GM18502 (cell line): Measurements from ENCODE around the gene ABCA3.

ENCODE experiments used
- ATAC-seq: cut with Tn5 transposase; IDR thresholded peaks from one replicate; pipeline ENCODE4 v1.9.1; 2021; ENCODE audit warnings: mild to moderate bottlenecking; ENCODE audit not compliant: unreplicated experiment, poor library complexity

Gene ABCA3

DNA sequence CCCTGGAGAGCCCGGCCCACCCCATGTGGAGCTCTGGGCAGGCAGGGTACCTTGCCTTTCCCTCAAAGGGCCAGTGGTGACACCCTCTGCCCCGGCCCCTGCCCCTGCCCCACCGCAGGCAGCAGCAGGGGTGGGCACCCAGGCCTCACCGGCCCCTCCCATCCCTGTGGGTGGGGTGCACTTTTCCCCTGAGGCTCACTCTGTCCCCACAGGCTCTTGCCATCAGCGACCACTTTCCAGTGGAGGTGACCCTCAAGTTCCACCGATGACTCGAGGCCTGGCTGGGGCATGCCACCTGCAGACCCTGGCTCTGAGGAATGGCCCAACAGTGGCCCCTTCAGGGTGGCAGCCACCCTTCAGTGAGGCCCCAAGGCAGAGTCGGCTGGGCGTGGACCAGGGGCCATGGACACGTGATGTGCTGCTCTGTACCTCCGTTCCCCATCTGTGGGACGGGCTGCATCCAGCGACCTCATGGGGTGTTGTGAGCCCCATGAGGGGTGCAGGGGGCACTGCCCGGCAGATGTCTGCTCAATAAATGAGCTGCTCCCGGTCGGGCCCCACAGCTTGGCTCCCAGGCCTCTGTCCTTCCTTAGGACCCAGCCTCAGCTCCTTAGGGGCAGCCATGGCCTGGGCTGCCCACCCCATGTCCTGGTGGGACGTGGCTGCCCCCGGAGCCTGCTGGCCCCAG lies 102.2 kb downstream of the ABCA3 start:
- no peak for ATAC-seq

- no peak for ATAC-seq
Measured at GRCh38 chr16:2237493-2238149, 102.9 kb downstream of the ABCA3 start.

DNA sequence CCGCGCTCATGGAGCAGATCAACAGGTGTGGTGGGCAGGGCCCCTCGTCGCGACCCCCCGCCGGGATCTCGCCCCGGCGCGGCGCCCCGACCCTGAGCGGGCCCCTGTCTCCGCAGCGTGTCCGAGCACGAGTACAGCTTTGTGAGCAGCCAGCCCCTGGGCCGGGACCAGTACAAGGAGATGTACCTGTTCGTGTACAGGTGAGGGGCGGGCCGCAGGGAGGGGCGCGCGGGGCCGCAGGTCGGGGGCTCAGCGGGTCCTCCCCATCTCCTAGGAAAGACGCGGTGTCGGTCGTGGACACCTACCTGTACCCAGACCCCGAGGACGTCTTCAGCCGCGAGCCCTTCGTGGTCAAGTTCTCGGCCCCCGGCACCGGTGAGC lies 103.4 kb downstream of the ABCA3 start:
- ATAC-seq: no peak

DNA sequence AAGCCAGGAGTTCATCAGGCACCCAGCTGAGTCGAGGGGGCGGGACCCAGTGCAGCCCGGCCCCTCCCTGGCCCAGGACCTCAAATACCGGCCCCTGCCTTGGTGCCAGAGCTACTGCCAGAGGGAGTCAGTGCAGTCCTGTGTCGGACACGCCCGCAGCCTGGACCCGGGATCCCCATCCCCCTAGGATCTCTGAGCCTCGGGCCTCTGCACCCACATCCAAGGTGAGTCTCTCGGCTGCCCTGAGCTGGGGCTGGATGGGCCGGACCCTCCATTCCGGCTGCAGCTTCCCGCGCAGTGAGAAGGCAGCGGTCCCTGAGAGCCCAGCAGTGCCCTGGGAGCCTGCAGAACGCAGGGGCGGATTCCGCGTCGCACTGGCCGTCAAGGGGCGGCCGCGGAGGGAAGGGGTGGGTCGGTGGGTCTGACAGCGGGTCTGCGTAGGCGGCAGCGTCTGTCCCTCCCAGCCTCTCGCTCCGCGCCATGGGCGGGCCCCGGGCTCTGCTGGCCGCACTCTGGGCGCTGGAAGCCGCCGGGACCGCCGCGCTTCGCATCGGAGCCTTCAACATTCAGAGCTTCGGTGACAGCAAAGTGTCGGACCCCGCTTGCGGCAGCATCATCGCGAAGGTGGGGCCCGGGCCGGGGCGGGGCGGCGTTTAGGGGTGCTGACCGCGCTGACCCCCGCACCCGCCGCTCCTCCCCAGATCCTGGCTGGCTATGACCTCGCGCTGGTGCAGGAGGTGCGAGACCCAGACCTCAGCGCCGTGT lies 104.0 kb downstream of the ABCA3 start, which contains the start of gene DNASE1L2:
DNASE1L2 (plus strand) TSS at position 108 of the 765 bp plus-strand sequence; CDS start at position 481, 373 bp downstream.
- ATAC-seq: no peak

DNA sequence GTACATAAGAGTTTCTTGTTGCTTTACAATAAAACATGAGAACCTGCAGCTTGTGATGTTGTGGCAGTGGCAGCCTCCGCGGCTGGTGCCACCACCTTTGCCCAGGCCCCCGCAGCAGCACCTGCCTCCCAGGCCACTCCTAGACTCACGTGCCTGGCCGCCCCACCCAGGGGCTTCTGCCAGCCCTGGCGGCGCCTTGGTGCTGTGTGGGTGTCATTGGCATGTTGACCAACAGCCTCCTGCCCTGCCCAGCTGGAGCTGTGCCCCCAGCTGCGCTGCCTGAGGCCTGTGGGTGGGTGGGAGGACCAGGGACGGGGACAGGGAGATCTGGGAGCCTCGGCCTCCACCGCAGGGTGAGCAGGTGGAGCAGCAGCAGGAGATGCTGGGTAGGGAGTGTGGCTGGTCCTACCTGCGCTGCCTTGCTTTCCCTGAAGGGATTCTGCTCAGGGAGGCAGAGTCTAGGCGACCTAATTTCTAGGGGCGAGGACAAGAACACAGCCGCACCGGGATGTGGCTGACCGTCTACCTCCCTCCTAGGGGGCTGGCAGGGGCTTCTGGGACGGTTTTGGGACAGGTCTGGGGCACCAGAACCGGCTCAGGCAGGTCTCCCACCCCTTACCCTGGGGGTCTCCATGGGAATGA lies 104.7 kb downstream of the ABCA3 start:
- ATAC-seq: no peak

- no peak for ATAC-seq
Measured at GRCh38 chr16:2235234-2235651, 105.3 kb downstream of the ABCA3 start.

- no peak for ATAC-seq
Measured at GRCh38 chr16:2234813-2235170, 105.7 kb downstream of the ABCA3 start.

DNA sequence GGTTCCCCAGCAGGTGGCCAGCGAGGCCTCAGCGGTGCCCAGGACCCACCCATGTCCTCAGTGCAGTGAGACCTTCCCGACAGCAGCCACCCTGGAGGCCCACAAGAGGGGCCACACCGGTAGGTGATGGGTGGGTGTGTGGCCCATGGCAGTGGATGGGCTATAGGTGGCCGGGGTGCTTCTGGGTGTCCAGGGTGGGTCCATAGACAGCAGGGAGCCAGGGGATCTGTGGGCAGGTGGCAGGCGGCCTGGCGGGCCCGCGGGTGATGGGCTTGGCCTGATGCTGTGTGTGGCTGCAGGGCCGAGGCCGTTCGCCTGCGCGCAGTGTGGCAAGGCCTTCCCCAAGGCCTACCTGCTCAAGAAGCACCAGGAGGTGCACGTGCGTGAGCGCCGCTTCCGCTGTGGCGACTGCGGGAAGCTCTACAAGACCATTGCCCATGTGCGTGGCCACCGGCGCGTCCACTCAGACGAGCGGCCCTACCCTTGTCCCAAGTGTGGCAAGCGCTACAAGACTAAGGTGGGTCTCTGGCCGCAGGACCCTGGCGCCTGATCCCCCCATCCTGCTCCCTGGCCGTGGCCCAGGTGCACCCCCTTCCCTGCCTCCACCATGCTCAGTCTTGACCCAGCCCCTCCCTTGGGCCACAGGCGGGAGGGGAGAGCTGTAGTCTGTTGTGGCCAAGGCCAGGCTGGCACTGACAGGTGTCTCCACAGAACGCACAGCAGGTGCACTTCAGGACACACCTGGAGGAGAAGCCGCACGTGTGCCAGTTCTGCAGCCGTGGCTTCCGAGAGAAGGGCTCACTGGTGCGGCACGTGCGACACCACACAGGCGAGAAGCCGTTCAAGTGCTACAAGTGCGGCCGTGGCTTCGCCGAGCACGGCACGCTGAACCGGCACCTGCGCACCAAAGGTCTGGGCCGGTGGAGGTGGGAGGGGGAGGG lies 106.4 kb downstream of the ABCA3 start:
- ATAC-seq: no peak

DNA sequence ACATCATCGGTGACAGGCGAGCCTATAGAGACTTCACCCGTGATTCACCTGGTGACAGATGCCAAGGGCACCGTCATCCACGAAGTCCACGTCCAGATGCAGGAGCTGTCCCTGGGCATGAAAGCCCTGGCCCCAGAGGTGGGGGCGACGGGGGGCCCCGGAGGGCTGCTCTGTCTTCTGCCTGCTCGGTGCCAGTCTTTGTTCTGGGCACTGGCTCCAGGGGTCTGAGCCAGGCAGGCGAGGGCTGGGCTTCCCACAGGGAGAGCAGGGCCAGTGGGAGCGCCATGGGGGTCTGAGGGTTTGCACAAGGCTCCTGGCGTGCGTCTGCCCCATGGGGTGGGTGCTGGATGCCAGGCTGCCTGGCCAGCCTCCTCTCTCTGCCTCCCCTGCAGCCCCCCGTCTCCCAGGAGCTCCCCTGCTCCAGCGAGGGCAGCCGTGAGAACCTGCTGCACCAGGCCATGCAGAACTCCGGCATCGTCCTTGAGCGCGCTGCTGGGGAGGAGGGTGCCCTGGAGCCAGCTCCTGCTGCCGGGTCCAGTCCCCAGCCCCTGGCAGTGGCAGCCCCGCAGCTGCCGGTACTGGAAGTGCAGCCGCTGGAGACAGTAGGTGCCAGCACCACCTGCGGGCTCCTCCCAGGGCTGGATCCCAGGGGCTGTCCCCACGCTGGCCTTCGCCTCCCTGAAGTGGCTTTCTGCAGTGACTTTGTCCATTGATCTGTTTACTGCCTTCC lies 107.3 kb downstream of the ABCA3 start:
- ATAC-seq: no peak

DNA sequence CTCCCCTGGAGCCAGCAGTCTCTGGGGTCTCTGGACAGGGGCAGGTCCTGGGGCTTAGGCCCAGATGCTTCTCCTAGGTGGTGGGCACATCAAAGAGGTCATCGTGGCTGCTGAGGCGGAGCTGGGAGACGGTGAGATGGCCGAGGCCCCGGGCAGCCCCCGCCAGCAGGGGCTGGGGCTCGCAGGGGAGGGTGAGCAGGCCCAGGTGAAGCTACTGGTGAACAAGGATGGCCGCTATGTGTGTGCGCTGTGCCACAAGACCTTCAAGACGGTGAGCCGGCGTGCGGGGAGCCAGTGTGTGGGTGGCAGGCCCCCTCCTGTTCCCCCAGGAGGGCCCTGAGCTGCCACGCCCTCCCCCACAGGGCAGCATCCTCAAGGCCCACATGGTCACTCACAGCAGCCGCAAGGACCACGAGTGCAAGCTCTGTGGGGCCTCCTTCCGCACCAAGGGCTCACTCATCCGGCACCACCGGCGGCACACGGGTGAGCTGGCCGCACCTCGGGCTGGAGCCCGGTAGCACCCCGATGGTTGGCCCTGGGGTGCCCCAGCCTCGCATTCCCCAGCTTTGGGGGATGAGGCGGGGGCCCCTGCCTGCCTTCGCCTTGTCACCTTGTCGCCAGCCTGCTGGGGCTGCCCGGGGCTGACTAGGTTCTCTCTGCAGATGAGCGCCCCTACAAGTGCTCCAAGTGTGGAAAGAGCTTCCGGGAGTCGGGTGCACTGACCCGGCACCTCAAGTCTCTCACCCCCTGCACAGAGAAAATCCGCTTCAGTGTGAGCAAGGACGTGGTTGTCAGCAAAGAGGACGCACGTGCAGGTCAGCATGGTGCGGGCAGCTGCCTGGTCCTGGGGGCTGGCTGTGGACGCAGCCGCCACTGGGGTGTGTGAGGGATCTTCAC lies 108.2 kb downstream of the ABCA3 start:
- ATAC-seq: no peak

DNA sequence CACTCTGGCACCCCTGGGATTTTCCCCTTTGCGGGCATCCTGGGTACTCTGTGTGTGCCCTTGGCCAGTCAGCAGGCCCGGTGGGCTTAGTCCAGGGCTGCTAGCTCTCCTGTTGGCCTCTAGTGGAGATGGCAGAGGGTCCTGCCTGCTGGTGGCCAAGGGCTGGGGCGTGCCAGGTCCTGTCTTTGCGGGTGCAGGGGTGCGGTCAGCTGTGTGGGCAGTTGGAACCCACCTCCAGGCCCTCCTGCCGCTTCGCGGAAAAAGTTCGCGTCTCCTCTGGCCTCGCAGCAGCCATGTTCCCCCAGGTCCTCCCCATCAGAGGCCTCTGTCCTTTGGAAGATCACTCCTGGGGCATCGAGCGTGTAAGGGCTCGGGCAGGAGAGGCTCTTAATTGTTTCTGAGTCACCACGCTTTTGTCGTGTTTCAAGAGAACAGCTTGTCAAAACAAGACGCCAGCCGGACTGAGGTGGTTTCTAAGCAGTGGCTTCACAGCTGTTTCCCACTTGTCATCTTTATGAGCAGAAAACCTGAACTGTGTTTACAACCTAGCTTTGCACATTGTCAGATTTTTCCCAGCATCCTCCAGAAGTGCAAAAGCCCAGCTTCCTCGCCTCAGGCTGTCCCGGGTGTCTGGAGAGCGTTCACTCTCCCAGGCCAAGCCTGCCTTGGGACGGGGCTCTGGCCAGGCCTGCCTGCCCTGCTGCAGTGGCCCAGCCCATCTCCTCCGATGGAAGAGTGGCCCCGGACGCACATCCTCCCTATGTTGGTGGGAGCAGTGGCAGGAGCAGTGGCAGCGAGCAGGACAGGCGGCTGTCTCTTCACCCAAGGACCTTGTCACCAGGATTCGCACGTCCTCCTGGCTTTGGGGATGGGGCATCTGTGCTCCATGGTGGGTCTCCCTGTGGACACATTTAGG lies 109.3 kb downstream of the ABCA3 start:
- no peak for ATAC-seq

DNA sequence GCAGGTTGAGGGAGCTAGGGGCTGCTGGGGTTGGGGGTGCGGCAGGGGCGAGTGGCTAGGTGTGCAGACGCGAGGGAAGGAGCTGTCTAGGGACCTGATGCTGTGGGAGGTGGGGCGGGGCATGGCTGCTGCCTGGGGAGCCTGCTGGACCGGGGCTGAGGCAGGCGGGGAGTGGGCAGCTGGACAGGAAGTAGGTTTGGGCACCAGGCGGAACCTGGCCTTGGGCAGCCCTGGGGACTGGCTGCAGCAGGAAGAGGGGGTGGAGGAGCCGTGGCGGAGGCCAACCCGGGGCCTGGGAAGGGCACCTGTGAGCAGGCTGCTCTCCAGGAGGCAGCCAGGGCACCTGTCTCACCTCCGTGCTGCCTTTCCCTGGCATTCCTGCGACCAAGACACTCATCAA lies 110.2 kb downstream of the ABCA3 start:
- no peak for ATAC-seq

DNA sequence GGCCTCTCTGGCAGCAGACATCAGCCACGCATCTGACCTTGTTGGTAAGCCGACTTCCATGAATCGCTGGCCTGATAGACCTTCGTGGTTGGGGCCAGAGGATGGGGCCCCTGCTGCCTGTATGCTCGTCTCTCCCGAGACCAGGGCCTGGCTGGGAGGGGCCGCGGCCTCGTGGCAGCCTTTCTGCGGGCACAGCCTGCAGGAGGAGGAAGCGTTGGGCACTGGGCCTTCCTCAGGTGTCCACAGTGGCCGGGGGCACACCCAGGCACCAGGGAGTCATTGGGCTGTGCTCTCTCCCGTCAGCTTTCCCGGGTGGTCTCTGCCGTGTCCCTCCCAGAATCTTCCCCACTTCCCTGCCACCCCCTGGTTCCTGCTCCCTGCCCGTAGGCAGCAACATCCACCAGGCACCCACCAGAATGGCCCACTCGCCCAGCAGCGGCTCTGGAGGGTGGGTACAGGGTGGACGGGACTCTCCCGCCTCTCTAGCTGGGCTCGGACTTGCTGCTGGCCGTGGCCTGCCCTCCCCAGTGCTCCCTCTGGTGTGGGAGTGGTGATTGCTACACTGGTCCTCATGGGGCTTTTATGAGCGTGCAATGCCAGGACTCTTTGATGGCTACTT lies 110.8 kb downstream of the ABCA3 start:
- no peak for ATAC-seq

DNA sequence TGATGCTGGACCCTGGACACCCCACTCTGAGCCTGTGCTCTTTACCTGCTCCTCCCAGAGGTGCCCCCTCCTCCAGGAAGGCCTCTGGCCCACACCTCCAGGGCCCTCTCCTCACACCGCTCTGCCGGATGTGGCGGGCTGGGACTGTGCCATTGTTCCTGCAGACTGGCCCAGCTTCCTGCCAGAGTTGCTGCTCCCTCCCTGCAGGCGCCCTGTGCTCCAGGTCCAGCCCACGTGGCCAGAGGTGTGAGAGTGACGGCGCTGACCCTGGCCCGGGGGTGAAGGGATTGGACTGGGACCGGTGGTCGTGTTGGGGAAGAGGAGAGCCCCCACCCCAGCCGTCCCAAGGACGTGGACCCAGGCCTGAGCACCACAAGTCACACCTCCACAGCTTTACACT lies 111.4 kb downstream of the ABCA3 start:
- ATAC-seq: no peak

GRCh38 chr16:2228161-2228824 lies 112.2 kb downstream of the ABCA3 start:
- no peak for ATAC-seq

DNA sequence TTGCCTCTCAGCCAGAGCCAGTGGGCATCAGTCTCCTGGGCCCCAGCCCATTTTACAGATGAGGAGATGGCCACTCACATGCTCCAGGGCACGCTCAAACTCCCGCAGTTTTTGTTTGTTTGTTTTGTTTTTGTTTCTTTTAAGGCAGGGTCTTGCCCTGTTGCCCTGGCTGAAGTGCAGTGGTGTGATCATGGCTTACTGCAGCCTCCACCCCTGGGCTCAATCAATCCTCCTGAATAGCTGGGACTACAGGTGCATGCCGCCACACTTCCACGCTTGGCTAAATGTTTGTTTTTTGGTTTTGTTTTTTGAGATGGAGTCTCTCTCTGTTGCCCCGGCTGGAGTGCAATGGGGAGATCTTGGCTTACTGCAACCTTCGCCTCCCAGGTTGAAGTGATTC lies 113.6 kb downstream of the ABCA3 start:
- no peak for ATAC-seq
